Urinary bladder (tissue), 4 donors: Measurements from ENCODE around the gene CLPTM1L. TPM values are rescaled to one million over a fixed set of nuclear protein-coding genes. Genes with fewer than 3 reads are reported as not detected.
"Not testable (repeated sequence)": the region's sequence is repeated elsewhere in the genome, so short reads cannot be mapped to it uniquely, and the experiment has no call there.

ENCODE experiments used
- DNase-seq: peaks from one replicate; pipeline ENCODE4 v3.0.0-alpha.2; 2015; ENCODE audit errors: extremely low spot score
- H3K27ac ChIP-seq: one replicate; pipeline ENCODE4 v1.5.1; 2013; ENCODE audit warnings: low read depth, mild to moderate bottlenecking, moderate library complexity
- H3K36me3 ChIP-seq: one replicate; pipeline ENCODE4 v1.6.1; 2013; ENCODE audit warnings: mild to moderate bottlenecking, moderate library complexity; ENCODE audit not compliant: insufficient read depth
- H3K4me1 ChIP-seq: one replicate; pipeline ENCODE4 v1.6.1; 2013; ENCODE audit warnings: mild to moderate bottlenecking, moderate library complexity; ENCODE audit not compliant: insufficient read depth
- H3K4me3 ChIP-seq: one replicate; pipeline ENCODE4 v1.5.1; 2013; ENCODE audit warnings: low read depth, low read length
- WGBS: extraction: QIAGEN DNeasy Blood & Tissue Kit; methylation state at CpG from one replicate; pipeline ENCODE4 v1.1.7; 2013; 5-methylcytosine and 5-hydroxymethylcytosine counted together
- polyA plus RNA-seq: library from polyadenylated mRNA; stranded (reverse); fragments of 200-250 nt; gene quantifications from one replicate; pipeline ENCODE4 v1.2.3, GENCODE V29; 2013
- total RNA-seq: library from RNA; depleted of rRNA; stranded (reverse); fragments of >200 nt; gene quantifications from one replicate; pipeline ENCODE4 v1.2.3, GENCODE V29; 2014
- donor health status: healthy with polysubstance abuse.
- donor health status: healthy.

Gene CLPTM1L
- total and polyA plus RNA-seq, 2 donors: 72.8 to 85.3 TPM

DNA sequence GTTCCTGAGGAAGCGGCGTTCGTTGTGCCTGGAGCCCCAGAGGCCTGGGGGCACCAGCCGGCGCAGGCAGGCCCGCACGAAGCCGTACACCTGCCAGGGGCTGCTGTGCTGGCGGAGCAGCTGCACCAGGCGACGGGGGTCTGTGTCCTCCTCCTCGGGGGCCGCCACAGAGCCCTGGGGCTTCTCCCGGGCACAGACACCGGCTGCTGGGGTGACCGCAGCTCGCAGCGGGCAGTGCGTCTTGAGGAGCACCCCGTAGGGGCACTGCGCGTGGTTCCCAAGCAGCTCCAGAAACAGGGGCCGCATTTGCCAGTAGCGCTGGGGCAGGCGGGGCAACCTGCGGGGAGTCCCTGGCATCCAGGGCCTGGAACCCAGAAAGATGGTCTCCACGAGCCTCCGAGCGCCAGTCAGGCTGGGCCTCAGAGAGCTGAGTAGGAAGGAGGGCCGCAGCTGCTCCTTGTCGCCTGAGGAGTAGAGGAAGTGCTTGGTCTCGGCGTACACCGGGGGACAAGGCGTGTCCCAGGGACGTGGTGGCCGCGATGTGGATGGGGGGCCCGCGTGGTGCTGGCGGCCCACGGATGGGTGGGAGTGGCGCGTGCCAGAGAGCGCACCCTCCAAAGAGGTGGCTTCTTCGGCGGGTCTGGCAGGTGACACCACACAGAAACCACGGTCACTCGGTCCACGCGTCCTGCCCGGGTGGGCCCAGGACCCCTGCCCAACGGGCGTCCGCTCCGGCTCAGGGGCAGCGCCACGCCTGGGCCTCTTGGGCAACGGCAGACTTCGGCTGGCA, 51.3 kb downstream of the CLPTM1L start:
- no peaks in the 10 kb centered on the region for H3K36me3 ChIP-seq
- H3K27ac ChIP-seq: no peak overlapping the region
- no peak for DNase-seq
- no peak overlapping the region for H3K4me3 ChIP-seq
- H3K4me1 ChIP-seq: no peaks in the 10 kb centered on the region
- 90% methylated on average over 60 of the region's 60 CpGs for WGBS

DNA sequence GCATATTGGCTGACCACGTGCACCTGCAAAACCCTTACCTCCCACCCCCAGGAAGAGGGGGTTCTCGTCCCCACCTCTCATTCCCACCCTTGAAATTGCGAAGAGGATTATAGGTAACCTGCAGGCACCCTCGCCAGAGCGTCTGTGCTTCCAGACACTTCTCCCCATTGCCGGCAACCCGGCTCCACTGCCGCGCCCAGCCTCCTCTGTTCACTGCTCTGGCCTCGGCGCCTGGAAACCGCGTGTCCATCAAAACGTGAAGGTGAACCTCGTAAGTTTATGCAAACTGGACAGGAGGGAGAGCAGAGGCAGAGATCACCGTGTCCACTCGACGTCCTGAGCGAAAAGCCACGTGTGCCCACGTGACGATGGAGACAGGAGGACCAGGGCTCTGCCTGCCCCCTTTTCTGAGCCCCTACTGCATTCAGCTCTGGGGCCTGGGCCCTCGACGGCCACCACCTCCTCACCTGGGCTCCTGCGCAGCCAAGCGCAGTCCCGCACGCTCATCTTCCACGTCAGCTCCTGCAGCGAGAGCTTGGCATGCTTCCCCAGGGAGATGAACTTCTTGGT, 52.0 kb downstream of the CLPTM1L start:
- H3K4me1 ChIP-seq: no peaks in the 10 kb centered on the region

DNA sequence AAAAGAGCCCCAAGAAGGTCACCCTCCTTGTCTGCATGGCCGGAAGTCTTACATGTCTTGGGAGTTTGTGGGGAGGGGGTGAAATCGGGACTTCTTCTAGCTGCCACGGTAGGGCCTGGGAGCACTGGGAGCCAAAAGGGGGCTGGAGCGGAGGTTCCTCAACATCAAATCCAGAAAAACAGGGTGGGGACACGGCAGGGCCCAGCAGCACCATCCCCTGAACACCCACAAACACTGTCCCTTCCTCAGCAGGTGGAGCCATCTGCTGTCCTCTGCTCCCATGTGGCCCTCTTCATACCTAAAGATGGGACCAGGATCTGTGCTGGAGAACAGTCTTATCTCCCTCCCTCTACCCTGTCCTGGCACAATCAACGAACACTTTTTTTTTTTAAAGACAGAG, 52.8 kb downstream of the CLPTM1L start:
- no peak overlapping the region for H3K4me3 ChIP-seq
- DNase-seq: no peak
- H3K4me1 ChIP-seq: no peaks in the 10 kb centered on the region
- no peaks in the 10 kb centered on the region for H3K36me3 ChIP-seq
- WGBS: 62% methylated on average over 6 of the region's 6 CpGs
- no peak overlapping the region for H3K27ac ChIP-seq

More for the DNA sequence above, 52.0 kb downstream of the CLPTM1L start:
- Histone ChIP-seq H3K4me3 (no peak overlapping the region), H3K27ac (no peak overlapping the region), H3K36me3 (no peaks in the 10 kb centered on the region)
- no peak for DNase-seq
- WGBS: 83% methylated on average over 30 of the region's 30 CpGs

DNA sequence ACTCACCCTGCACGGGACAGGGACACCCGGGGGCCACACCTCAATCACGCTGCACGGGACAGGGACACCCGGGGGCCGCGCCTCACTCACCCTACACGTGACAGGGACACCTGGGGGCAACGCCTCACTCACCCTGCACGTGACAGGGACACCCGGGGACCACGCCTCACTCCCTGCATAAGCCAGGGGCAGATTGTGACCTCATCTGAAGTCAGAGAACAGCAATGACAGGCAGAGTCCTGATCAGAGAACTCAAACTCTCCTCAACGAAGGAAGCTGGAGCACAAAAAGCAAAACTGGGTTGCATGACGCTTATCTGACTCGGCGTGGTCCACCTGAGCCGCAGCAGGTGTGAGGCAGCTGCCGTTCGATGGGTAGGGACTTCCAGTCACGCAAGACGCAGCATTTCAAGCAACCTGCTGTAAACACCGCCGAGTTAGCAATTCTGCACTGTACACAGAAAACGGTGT, 53.3 kb downstream of the CLPTM1L start:
- 83% methylated on average over 24 of the region's 24 CpGs for WGBS
- Histone ChIP-seq H3K36me3 (no peaks in the 10 kb centered on the region), H3K27ac (no peak overlapping the region), H3K4me1 (no peaks in the 10 kb centered on the region), H3K4me3 (no peak overlapping the region)
- no peak for DNase-seq

DNA sequence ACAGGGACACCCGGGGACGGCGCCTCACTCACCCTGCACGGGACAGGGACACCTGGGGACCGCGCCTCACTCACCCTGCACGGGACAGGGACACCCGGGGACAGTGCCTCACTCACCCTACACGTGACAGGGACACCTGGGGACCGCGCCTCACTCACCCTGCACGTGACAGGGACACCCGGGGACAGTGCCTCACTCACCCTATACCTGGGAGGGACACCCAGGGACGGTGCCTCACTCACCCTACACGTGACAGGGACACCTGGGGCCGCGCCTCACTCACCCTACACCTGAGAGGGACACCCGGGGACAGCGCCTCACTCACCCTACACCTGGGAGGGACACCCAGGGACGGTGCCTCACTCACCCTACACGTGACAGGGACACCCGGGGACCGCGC, 53.9 kb downstream of the CLPTM1L start:
- WGBS: 89% methylated on average over 24 of the region's 24 CpGs
- H3K27ac ChIP-seq, H3K36me3 ChIP-seq, DNase-seq, H3K4me3 ChIP-seq, H3K4me1 ChIP-seq: not testable (repeated sequence)

- H3K36me3 ChIP-seq, H3K27ac ChIP-seq, DNase-seq, H3K4me3 ChIP-seq, H3K4me1 ChIP-seq: not testable (repeated sequence)
- 91% methylated on average over 28 of the region's 32 CpGs for WGBS
Observed at GRCh38 chr5:1289559-1289958, 55.3 kb downstream of the CLPTM1L start.

DNA sequence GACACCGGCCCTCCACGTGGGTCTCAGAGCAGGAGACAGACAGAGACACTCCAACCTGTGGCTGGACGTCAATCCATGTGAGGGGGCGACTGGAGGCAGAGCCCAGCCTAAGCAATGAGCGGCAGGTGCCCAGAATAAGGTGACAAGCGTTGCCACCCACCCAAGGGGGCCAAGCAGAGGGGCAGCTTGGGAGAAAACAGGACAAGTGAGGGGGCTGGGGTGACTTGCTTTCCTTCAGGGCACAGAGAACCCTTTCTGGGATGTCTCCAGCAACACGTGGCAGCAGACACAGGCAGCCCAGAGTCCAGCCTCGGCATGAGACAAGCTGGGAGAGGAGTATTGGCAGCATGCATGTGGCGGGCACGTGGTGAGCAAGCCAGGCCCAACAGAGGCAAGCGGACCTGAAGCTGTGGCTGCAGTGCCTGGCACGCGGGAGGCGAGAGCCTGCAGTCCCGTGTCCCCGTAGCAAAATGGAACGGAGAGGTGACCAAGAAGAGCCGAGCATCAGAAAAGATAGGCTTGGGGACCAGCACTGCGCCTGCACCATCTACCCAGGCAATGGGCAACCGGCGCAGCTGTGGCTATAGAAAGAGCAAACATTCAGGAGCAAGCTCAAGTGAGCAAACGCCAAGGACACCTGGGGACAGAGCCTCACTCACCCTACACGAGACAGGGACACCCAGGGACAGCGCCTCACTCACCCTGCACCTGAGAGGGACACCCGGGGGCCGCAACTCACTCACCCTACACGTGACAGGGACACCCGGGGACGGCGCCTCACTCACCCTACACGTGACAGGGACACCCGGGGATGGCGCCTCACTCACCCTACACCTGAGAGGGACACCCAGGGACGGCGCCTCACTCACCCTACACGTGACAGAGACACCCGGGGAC, 56.2 kb downstream of the CLPTM1L start:
- WGBS: 93% methylated on average over 37 of the region's 37 CpGs
- H3K27ac ChIP-seq: no peak overlapping the region
- no peak for DNase-seq

GRCh38 chr5:1285883-1286291, 59.0 kb downstream of the CLPTM1L start:
- H3K4me1 ChIP-seq: no peaks in the 10 kb centered on the region
- no peaks in the 10 kb centered on the region for H3K36me3 ChIP-seq
- H3K27ac ChIP-seq: no peak overlapping the region
- WGBS: 90% methylated on average over 25 of the region's 25 CpGs
- no peak for DNase-seq
- H3K4me3 ChIP-seq: no peak overlapping the region

More for the DNA sequence above, 56.2 kb downstream of the CLPTM1L start:
- H3K4me3 ChIP-seq: no peak overlapping the region
- H3K36me3 ChIP-seq: no peaks in the 10 kb centered on the region
- H3K4me1 ChIP-seq: no peaks in the 10 kb centered on the region

- Histone ChIP-seq H3K4me3 (no peak overlapping the region), H3K36me3 (no peaks in the 10 kb centered on the region), H3K27ac (no peak overlapping the region), H3K4me1 (no peaks in the 10 kb centered on the region)
- DNase-seq: no peak
- WGBS: 89% methylated on average over 12 of the region's 12 CpGs
Observed at GRCh38 chr5:1285141-1285540, 59.8 kb downstream of the CLPTM1L start.

DNA sequence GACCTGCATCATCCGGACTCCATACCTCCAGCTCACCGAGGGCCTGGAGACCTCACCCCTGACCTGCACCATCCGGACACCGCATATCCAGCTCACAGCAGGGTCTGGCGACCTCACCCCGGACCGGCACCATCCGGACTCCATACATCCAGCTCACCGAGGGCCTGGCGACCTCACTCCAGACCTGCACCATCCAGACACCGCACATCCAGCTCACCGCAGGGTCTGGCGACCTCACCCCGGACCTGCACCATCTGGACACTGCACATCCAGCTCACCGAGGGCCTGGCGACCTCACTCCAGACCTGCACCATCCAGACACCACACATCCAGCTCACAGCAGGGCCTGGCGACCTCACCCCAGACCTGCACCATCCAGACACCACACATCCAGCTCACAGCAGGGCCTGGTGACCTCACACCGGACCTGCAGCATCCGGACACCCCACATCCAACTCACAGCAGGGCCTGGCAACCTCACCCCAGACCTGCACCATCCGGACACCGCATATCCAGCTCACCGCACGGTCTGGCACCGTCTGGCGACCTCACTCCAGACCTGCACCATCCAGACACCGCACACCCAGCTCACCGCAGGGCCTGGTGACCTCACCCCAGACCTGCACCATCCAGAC, 60.4 kb downstream of the CLPTM1L start:
- H3K27ac ChIP-seq, H3K36me3 ChIP-seq, DNase-seq, H3K4me3 ChIP-seq, H3K4me1 ChIP-seq: not testable (repeated sequence)
- 85% methylated on average over 27 of the region's 27 CpGs for WGBS

- H3K4me3 ChIP-seq, H3K27ac ChIP-seq, H3K36me3 ChIP-seq, DNase-seq, H3K4me1 ChIP-seq: not testable (repeated sequence)
- WGBS: 89% methylated on average over 16 of the region's 16 CpGs
Observed at GRCh38 chr5:1283729-1284041, 61.2 kb downstream of the CLPTM1L start.

DNA sequence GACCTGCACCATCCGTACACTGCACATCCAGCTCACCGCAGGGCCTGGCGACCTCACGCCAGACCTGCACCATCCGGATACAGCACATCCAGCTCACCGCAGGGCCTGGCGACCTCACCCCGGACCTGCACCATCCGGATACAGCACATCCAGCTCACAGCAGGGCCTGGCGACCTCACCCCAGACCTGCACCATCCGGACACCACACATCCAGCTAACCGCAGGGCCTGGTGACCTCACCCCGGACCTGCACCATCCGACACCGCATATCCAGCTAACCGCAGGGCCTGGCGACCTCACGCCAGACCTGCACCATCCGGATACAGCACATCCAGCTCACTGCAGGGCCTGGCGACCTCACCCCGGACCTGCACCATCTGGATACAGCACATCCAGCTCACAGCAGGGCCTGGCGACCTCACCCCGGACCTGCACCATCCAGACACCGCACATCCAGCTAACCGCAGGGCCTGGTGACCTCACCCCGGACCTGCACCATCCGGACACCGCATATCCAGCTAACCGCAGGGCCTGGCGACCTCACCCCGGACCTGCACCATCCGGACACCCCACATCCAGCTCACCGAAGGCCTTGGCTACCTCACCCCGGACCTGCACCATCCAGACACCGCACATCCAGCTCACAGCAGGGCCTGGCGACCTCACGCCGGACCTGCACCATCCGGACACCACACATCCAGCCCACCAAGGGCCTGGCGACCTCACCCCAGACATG, 61.7 kb downstream of the CLPTM1L start:
- not testable (repeated sequence) for H3K4me1 ChIP-seq, H3K4me3 ChIP-seq, H3K36me3 ChIP-seq, DNase-seq, H3K27ac ChIP-seq
- 93% methylated on average over 40 of the region's 40 CpGs for WGBS
